Thyroid gland (tissue), 4 donors: ENCODE results near the gene HBD. TPM values are rescaled to one million over a fixed set of nuclear protein-coding genes. Genes with fewer than 3 reads are reported as not detected.
"Not testable (repeated sequence)": the region's sequence is repeated elsewhere in the genome, so short reads cannot be mapped to it uniquely, and the experiment has no call there.

Experiments
- DNase-seq, 2 donors: peaks; one replicate each; pipeline ENCODE4 v3.0.0-alpha.2; 2019
- H3K27ac ChIP-seq, 3 donors: fragments of 200-600 bp; sonication (generic); 1 replicate in 2 of 3; 2 replicates in 1 of 3; pipeline ENCODE4 v1.5.1; 2016 to 2019; ENCODE audit warnings: mild to moderate bottlenecking in 1 of 3, moderate library complexity in 1 of 3
- H3K27me3 ChIP-seq: fragments of 200-600 bp; sonication (generic); one replicate; pipeline ENCODE4 v1.5.1; 2019
- H3K36me3 ChIP-seq, 2 donors: fragments of 200-600 bp; sonication (generic); one replicate each; pipeline ENCODE4 v1.5.1; 2016 to 2019
- H3K4me1 ChIP-seq, 2 donors: fragments of 200-600 bp; sonication (generic); one replicate each; pipeline ENCODE4 v1.5.1; 2017 to 2019
- H3K4me3 ChIP-seq, 3 donors: fragments of 200-600 bp; sonication (generic); replicated peaks in 1 of 3; 1 replicate in 2 of 3; 2 replicates in 1 of 3; pipeline ENCODE4 v1.5.1; 2016; ENCODE audit warnings: mild to moderate bottlenecking in 1 of 3
- H3K9me3 ChIP-seq: fragments of 200-600 bp; sonication (generic); one replicate; pipeline ENCODE4 v1.5.1; 2017
- CTCF ChIP-seq, 6 experiments: fragments of 200-600 bp in 3 of 6; fragments of 450-650 bp in 3 of 6; sonication (generic) in 3 of 6; IDR thresholded peaks; one replicate each; pipeline ENCODE4 v1.5.1; 2016 to 2019; ENCODE audit warnings: antibody characterized with exemption in 6 of 6, mild to moderate bottlenecking in 2 of 6, inconsistent platforms in 1 of 6, moderate library complexity in 1 of 6
- POLR2A ChIP-seq, 2 donors: fragments of 450-650 bp; IDR thresholded peaks; one replicate each; pipeline ENCODE4 v1.6.1; 2017; ENCODE audit warnings: antibody characterized with exemption in 2 of 2, mild to moderate bottlenecking in 2 of 2, moderate library complexity in 1 of 2
- WGBS, 2 donors: methylation state at CpG; one replicate each; pipeline ENCODE4 v1.1.5; 2017; 5-methylcytosine and 5-hydroxymethylcytosine counted together
- intact Hi-C: fragments of 100-400 bp; cut with DNase I; formaldehyde crosslinking; loops from one replicate; pipeline ENCODE4 v1.15.1; 2023
- total RNA-seq, 4 donors: library from RNA; depleted of rRNA; stranded (reverse); fragments of >200 nt; gene quantifications; one replicate each; pipeline ENCODE4 v1.2.3, GENCODE V29; 2016

HBD gene
- total RNA-seq, 4 donors from 2014 or later: 1.0 TPM; not detected in 3

GRCh38 chr11:5265832-5266231, 31.5 kb upstream of the HBD start:
- no peak overlapping the region for H3K27ac ChIP-seq
- DNase-seq: no peak
- H3K9me3 ChIP-seq: no peaks in the 10 kb centered on the region
- H3K36me3 ChIP-seq: no peaks in the 10 kb centered on the region
- TF ChIP-seq POLR2A (IDR thresholded peaks at IDR 0.05): no peak
- no peak for TF ChIP-seq CTCF (IDR thresholded peaks at IDR 0.05)
- no peaks in the 10 kb centered on the region for H3K27me3 ChIP-seq
- H3K4me3 ChIP-seq: no peak overlapping the region
- intact Hi-C loops: no loop called here
- WGBS, 2 donors: 65 to 68% methylated on average over 2 of the region's 2 CpGs
- H3K4me1 ChIP-seq: no peaks in the 10 kb centered on the region

GRCh38 chr11:5258543-5259262, 24.4 kb upstream of the HBD start:
- WGBS, 2 donors: 68 to 70% methylated on average over 7 of the region's 7 CpGs
- no peaks in the 10 kb centered on the region for H3K27me3 ChIP-seq
- intact Hi-C loops: no loop called here
- H3K4me3 ChIP-seq: no peak overlapping the region
- H3K9me3 ChIP-seq: no peaks in the 10 kb centered on the region
- no peak overlapping the region for H3K27ac ChIP-seq
- no peaks in the 10 kb centered on the region for H3K36me3 ChIP-seq
- DNase-seq: no peak
- no peaks in the 10 kb centered on the region for H3K4me1 ChIP-seq
- no peak for TF ChIP-seq POLR2A (IDR thresholded peaks at IDR 0.05)
- no peak for TF ChIP-seq CTCF (IDR thresholded peaks at IDR 0.05)

- 16 to 18% methylated on average over 2 of the region's 2 CpGs for WGBS, 2 donors
- Histone ChIP-seq H3K27ac (no peak overlapping the region), H3K27me3 (no peaks in the 10 kb centered on the region), H3K4me3 (no peak overlapping the region), H3K36me3 (no peaks in the 10 kb centered on the region), H3K4me1 (no peaks in the 10 kb centered on the region), H3K9me3 (no peaks in the 10 kb centered on the region)
- no peak for TF ChIP-seq CTCF (IDR thresholded peaks at IDR 0.05)
- TF ChIP-seq POLR2A (IDR thresholded peaks at IDR 0.05): no peak
- no peak for DNase-seq
- intact Hi-C loops: no loop called here
Measured at GRCh38 chr11:5257296-5257695, 23.0 kb upstream of the HBD start.

- H3K4me3 ChIP-seq, intact Hi-C loops, H3K9me3 ChIP-seq, H3K36me3 ChIP-seq, H3K27me3 ChIP-seq, H3K27ac ChIP-seq, H3K4me1 ChIP-seq, DNase-seq: not testable (repeated sequence)
- 71 to 75% methylated on average over 4 of the region's 9 CpGs for WGBS, 2 donors
Measured at GRCh38 chr11:5254646-5255413, 20.5 kb upstream of the HBD start, which contains the start of gene HBG2. HBG2 (minus strand) TSS chr11:5254781; CDS start chr11:5254728, 53 bp downstream.

- H3K4me3 ChIP-seq, H3K36me3 ChIP-seq, DNase-seq, H3K4me1 ChIP-seq, H3K9me3 ChIP-seq, H3K27ac ChIP-seq, intact Hi-C loops, H3K27me3 ChIP-seq: not testable (repeated sequence)
- 73 to 75% methylated on average over 2 of the region's 2 CpGs for WGBS, 2 donors
Measured at GRCh38 chr11:5254023-5254422, 19.7 kb upstream of the HBD start.

- H3K4me1 ChIP-seq, H3K27ac ChIP-seq, H3K27me3 ChIP-seq, DNase-seq, H3K4me3 ChIP-seq, H3K36me3 ChIP-seq, H3K9me3 ChIP-seq, intact Hi-C loops: not testable (repeated sequence)
- 87 to 89% methylated on average over 5 of the region's 5 CpGs for WGBS, 2 donors
Measured at GRCh38 chr11:5253440-5253839, 19.2 kb upstream of the HBD start.
